ENCODE measurements around the gene MAN1A2.
"Not testable (repeated sequence)": the region's sequence is repeated elsewhere in the genome, so short reads cannot be mapped to it uniquely, and the experiment has no call there.

Gene MAN1A2

DNA sequence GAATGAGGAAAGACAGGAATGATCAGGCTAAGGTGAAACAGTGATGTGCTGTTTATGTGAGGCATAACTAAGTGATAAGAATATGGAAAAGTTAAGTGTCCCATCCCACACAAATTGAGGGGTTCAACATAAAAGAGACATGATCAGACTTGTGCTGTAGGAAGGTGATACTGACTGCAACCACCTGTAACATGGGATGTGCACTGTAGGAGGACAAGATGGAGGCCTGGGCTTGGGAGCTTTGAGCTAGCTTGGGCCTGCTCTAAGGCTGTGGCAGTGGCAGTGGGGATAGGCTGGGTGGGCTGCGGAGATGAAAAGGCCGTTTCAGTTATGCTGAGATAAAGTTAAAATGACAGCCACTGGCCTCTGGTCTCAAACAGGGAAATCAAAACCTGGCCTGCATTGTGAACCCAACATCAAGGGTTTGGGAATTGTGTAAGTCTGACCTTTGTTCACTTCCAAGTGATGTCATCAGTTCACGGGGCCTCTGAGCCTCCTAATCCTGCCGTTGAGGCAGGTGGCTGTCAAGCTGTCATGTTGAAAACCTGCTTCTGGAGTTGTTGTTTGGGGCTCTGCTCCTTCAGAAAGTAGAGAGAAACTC, 177.4 kb downstream of the MAN1A2 start:
- TF ChIP-seq CTCF (IDR thresholded peaks at IDR 0.05) (no peak), ZFX (IDR thresholded peaks at IDR 0.05; ENCODE audit: borderline replicate concordance) (no peak)
- H3K27ac ChIP-seq, result no peak overlapping the region

DNA sequence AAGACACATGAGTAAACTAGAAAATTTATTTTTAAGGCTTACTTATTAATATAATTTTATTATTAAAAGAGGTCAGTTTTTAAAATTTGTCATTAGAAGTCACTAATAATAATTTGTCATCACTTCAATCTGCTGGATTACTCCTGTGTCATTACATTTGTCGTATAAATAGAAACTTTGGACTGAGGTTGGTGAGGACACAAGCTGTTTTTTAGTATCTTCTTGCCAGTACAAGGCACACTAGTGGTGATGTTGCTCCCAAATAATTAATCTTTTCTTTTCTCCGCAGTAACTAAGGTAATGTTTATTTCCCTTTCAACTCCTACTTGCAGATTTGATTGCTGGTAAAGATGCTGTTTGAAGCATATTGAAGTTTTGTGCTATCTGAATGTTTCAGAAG, 179.2 kb downstream of the MAN1A2 start:
- no peak for TF ChIP-seq CTCF (IDR thresholded peaks at IDR 0.05)
- TF ChIP-seq ZFX (IDR thresholded peaks at IDR 0.05; ENCODE audit: borderline replicate concordance), result no peak
- H3K27ac ChIP-seq, result no peak overlapping the region

DNA sequence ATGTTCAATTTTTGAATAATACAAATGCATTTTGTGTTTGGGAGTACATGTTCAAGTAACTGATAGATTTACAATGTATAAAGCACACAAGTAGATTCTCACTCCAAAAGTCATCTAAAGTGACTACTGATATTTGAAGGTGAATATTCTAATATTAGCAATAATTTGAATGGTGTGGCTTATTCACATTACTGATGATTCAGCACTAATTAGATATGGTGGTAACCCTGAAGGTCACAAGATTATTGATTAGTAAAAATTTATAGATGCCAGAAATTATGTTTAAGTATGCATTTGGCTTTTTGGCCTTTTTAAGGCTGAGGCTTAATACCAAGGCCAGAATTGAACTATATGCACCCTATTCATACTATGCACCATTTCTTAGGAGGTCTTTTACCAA, 186.2 kb downstream of the MAN1A2 start:
- no peak overlapping the region for H3K27ac ChIP-seq
- TF ChIP-seq CTCF (IDR thresholded peaks at IDR 0.05) (no peak), ZFX (IDR thresholded peaks at IDR 0.05; ENCODE audit: borderline replicate concordance) (no peak)

DNA sequence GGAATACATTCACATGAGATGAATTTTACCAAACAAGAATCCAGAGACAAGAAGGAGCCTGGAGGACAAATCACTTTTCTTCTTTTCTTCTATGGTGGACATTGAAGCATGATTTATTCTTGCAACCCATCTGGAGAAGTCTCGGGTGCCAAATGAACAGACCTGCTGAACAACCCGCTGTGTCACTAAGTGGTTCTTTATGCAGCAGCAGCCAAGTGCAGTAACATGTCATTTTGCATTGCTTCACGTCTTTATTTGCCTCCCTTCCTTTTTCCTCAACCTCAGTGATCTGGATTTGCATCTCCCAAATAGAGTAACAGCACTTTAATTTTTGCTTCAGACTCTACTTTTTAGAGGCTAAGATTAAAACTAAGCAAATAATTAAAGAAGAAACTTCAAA, 188.6 kb downstream of the MAN1A2 start:
- TF ChIP-seq CTCF (IDR thresholded peaks at IDR 0.05), result no peak
- H3K27ac ChIP-seq, result no peak overlapping the region

DNA sequence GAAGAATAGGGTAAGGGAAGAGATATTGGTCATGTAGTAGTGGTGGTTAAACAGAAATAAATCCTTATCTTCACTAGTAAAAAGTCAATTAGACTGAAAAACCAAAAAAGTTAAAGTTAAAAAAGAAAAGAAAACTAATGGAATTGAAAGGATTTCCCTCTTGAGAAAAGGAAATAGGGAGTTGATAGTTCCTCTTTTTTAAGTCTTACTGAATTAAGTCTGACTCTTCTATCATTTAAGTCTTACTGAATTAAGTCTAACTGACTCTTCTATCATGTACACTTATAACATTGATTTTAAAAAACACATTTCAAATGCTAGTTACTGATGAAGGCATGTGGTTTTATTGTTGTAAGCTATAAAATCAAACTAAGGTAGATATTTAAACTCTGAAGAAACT, 189.1 kb downstream of the MAN1A2 start:
- TF ChIP-seq ZFX (IDR thresholded peaks at IDR 0.05; ENCODE audit: borderline replicate concordance) (no peak), CTCF (IDR thresholded peaks at IDR 0.05) (no peak)

DNA sequence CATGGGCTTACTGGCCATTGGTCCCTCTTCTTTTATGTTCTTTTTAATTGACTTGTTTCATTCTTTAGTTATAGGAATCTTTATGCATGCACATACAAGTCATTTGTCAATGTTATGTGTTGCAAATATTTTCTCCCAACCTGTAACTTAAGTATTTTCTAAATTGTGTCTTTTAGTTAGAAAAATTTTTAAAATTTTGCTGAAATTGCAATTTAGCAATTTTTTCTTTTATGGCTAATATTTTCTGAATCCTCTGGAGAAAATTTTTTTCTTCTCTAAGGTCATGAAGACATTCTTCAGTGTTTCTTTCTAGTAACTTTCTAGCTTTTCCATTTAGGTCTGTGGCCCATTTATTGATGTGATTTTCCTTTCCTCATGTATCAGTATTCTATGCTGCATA, 189.7 kb downstream of the MAN1A2 start:
- no peak overlapping the region for H3K27ac ChIP-seq
- TF ChIP-seq CTCF (IDR thresholded peaks at IDR 0.05), result no peak
- no peak for TF ChIP-seq ZFX (IDR thresholded peaks at IDR 0.05; ENCODE audit: borderline replicate concordance)

More for the DNA sequence above, 189.1 kb downstream of the MAN1A2 start:
- no peak overlapping the region for H3K27ac ChIP-seq

- H3K27ac ChIP-seq, result not testable (repeated sequence)
Observed at GRCh38 chr1:117558451-117558850, 191.2 kb downstream of the MAN1A2 start.

- TF ChIP-seq CTCF (IDR thresholded peaks at IDR 0.05) (no peak), ZFX (IDR thresholded peaks at IDR 0.05; ENCODE audit: borderline replicate concordance) (no peak)
- H3K27ac ChIP-seq, result no peak overlapping the region
Observed at GRCh38 chr1:117559139-117559538, 191.9 kb downstream of the MAN1A2 start.
